ENCODE results near the gene PAX4.

The PAX4 gene

GRCh38 chr7:127566242-127566641, 51.7 kb downstream of the PAX4 start:
- TF ChIP-seq PATZ1 (CRISPR knock-in tag; IDR thresholded peaks at IDR 0.05; ENCODE audit: borderline replicate concordance), result no peak
- no peak for TF ChIP-seq POU6F1 (CRISPR knock-in tag; IDR thresholded peaks at IDR 0.05; ENCODE audit: borderline replicate concordance, low read depth)
- no peak for TF ChIP-seq GLIS3 (CRISPR knock-in tag; IDR thresholded peaks at IDR 0.05)
- no peak for TF ChIP-seq ZFP3 (CRISPR knock-in tag; IDR thresholded peaks at IDR 0.05)
- no peak for TF ChIP-seq OSR1 (CRISPR knock-in tag; IDR thresholded peaks at IDR 0.05)
- no peak for TF ChIP-seq PPARA (CRISPR knock-in tag; IDR thresholded peaks at IDR 0.05; ENCODE audit: borderline replicate concordance)
- no peak for TF ChIP-seq CSRNP3 (CRISPR knock-in tag; IDR thresholded peaks at IDR 0.05)
- TF ChIP-seq ZFP30 (CRISPR knock-in tag; IDR thresholded peaks at IDR 0.05), result no peak
- no peak for TF ChIP-seq ARNTL (CRISPR knock-in tag; IDR thresholded peaks at IDR 0.05; ENCODE audit: borderline replicate concordance, low read depth)
- TF ChIP-seq, protein P1, sequence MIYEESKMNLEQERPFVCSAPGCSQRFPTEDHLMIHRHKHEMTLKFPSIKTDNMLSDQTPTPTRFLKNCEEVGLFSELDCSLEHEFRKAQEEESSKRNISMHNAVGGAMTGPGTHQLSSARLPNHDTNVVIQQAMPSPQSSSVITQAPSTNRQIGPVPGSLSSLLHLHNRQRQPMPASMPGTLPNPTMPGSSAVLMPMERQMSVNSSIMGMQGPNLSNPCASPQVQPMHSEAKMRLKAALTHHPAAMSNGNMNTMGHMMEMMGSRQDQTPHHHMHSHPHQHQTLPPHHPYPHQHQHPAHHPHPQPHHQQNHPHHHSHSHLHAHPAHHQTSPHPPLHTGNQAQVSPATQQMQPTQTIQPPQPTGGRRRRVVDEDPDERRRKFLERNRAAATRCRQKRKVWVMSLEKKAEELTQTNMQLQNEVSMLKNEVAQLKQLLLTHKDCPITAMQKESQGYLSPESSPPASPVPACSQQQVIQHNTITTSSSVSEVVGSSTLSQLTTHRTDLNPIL (CRISPR knock-in tag; IDR thresholded peaks at IDR 0.05; ENCODE audit: low read depth), result no peak
- TF ChIP-seq RARB (CRISPR knock-in tag; IDR thresholded peaks at IDR 0.05), result no peak
- no peak for TF ChIP-seq ZC3H10 (CRISPR knock-in tag; IDR thresholded peaks at IDR 0.05)
- TF ChIP-seq TOX (CRISPR knock-in tag; IDR thresholded peaks at IDR 0.05; ENCODE audit: borderline replicate concordance), result no peak
- TF ChIP-seq ESRRG (CRISPR knock-in tag; IDR thresholded peaks at IDR 0.05), result no peak
- no peak for TF ChIP-seq SNAI2 (CRISPR knock-in tag; IDR thresholded peaks at IDR 0.05)
- TF ChIP-seq BACH2 (CRISPR knock-in tag; IDR thresholded peaks at IDR 0.05; ENCODE audit: borderline replicate concordance), result no peak
- no peak for ATAC-seq
